ENCODE measurements around the gene PTPRC.

The PTPRC gene

GRCh38 chr1:198660341-198661261, 21.8 kb downstream of the PTPRC start:
- Mint-ChIP-seq H3K27me3 (no peaks in the 10 kb centered on the region), H3K9me3 (no peaks in the 10 kb centered on the region), H3K4me3 (no peak overlapping the region), H3K4me1 (ENCODE audit: low read depth) (peaks cover 54% of the 10 kb centered on the region), H3K36me3 (ENCODE audit: low read depth) (peaks cover 52% of the 10 kb centered on the region), H3K27ac (peak overlapping the region; percentile 45)
- intact Hi-C loops (cut with micrococcal nuclease): no loop called here

- Mint-ChIP-seq H3K36me3 (ENCODE audit: low read depth) (peaks cover 57% of the 10 kb centered on the region), H3K27me3 (no peaks in the 10 kb centered on the region), H3K4me1 (ENCODE audit: low read depth) (peaks cover 55% of the 10 kb centered on the region), H3K9me3 (no peaks in the 10 kb centered on the region), H3K4me3 (no peak overlapping the region), H3K27ac (peak overlapping the region; percentile 51)
- intact Hi-C loops (cut with micrococcal nuclease): no loop called here
Observed at GRCh38 chr1:198662821-198663220, 24.0 kb downstream of the PTPRC start.

GRCh38 chr1:198664068-198664788, 25.4 kb downstream of the PTPRC start:
- Mint-ChIP-seq H3K9me3 (no peaks in the 10 kb centered on the region), H3K4me1 (ENCODE audit: low read depth) (peaks cover 63% of the 10 kb centered on the region), H3K36me3 (ENCODE audit: low read depth) (peaks cover 62% of the 10 kb centered on the region), H3K4me3 (peak overlapping the region; percentile 67), H3K27me3 (no peaks in the 10 kb centered on the region), H3K27ac (peak overlapping the region; percentile 91)
- intact Hi-C loops (cut with micrococcal nuclease): loop anchor here (2.0 kb wide), 1 partner anchor 17 kb away; no protein-coding TSS in a partner anchor

GRCh38 chr1:198667186-198667585, 28.3 kb downstream of the PTPRC start:
- H3K27me3 Mint-ChIP-seq: no peaks in the 10 kb centered on the region
- no peak overlapping the region for H3K27ac Mint-ChIP-seq
- peaks cover 70% of the 10 kb centered on the region for H3K4me1 Mint-ChIP-seq (ENCODE audit: low read depth)
- H3K9me3 Mint-ChIP-seq: no peaks in the 10 kb centered on the region
- intact Hi-C loops (cut with micrococcal nuclease): no loop called here
- no peak overlapping the region for H3K4me3 Mint-ChIP-seq
- peaks cover 70% of the 10 kb centered on the region for H3K36me3 Mint-ChIP-seq (ENCODE audit: low read depth)

- H3K27ac Mint-ChIP-seq: peak overlapping the region; percentile 78
- no peaks in the 10 kb centered on the region for H3K9me3 Mint-ChIP-seq
- peaks cover 70% of the 10 kb centered on the region for H3K4me1 Mint-ChIP-seq (ENCODE audit: low read depth)
- no peak overlapping the region for H3K4me3 Mint-ChIP-seq
- peaks cover 70% of the 10 kb centered on the region for H3K36me3 Mint-ChIP-seq (ENCODE audit: low read depth)
- intact Hi-C loops (cut with micrococcal nuclease): no loop called here
- H3K27me3 Mint-ChIP-seq: no peaks in the 10 kb centered on the region
Observed at GRCh38 chr1:198667807-198668206, 29.0 kb downstream of the PTPRC start.

GRCh38 chr1:198669023-198669698, 30.3 kb downstream of the PTPRC start:
- Mint-ChIP-seq H3K27me3 (no peaks in the 10 kb centered on the region), H3K4me3 (no peak overlapping the region), H3K27ac (peak overlapping the region; percentile 78), H3K36me3 (ENCODE audit: low read depth) (peaks cover 67% of the 10 kb centered on the region), H3K9me3 (no peaks in the 10 kb centered on the region), H3K4me1 (ENCODE audit: low read depth) (peaks cover 64% of the 10 kb centered on the region)
- intact Hi-C loops (cut with micrococcal nuclease): no loop called here

- Mint-ChIP-seq H3K4me3 (no peak overlapping the region), H3K4me1 (ENCODE audit: low read depth) (peaks cover 61% of the 10 kb centered on the region), H3K9me3 (no peaks in the 10 kb centered on the region), H3K27me3 (no peaks in the 10 kb centered on the region), H3K36me3 (ENCODE audit: low read depth) (peaks cover 70% of the 10 kb centered on the region), H3K27ac (peak overlapping the region; percentile 78)
- intact Hi-C loops (cut with micrococcal nuclease): no loop called here
Observed at GRCh38 chr1:198669771-198670170, 30.9 kb downstream of the PTPRC start.

GRCh38 chr1:198671136-198671535, 32.3 kb downstream of the PTPRC start:
- no peaks in the 10 kb centered on the region for H3K9me3 Mint-ChIP-seq
- peaks cover 71% of the 10 kb centered on the region for H3K36me3 Mint-ChIP-seq (ENCODE audit: low read depth)
- intact Hi-C loops (cut with micrococcal nuclease): no loop called here
- no peaks in the 10 kb centered on the region for H3K27me3 Mint-ChIP-seq
- H3K4me3 Mint-ChIP-seq: no peak overlapping the region
- H3K27ac Mint-ChIP-seq: peak overlapping the region; percentile 36
- peaks cover 68% of the 10 kb centered on the region for H3K4me1 Mint-ChIP-seq (ENCODE audit: low read depth)

GRCh38 chr1:198672124-198672523, 33.3 kb downstream of the PTPRC start:
- Mint-ChIP-seq H3K36me3 (ENCODE audit: low read depth) (peaks cover 68% of the 10 kb centered on the region), H3K9me3 (no peaks in the 10 kb centered on the region), H3K27me3 (no peaks in the 10 kb centered on the region), H3K4me1 (ENCODE audit: low read depth) (peaks cover 72% of the 10 kb centered on the region), H3K4me3 (no peak overlapping the region), H3K27ac (peak overlapping the region; percentile 58)
- intact Hi-C loops (cut with micrococcal nuclease): no loop called here

- intact Hi-C loops (cut with micrococcal nuclease): no loop called here
- Mint-ChIP-seq H3K36me3 (ENCODE audit: low read depth) (peaks cover 65% of the 10 kb centered on the region), H3K9me3 (peaks cover 7% of the 10 kb centered on the region), H3K27me3 (no peaks in the 10 kb centered on the region), H3K4me3 (no peak overlapping the region), H3K27ac (no peak overlapping the region), H3K4me1 (ENCODE audit: low read depth) (peaks cover 58% of the 10 kb centered on the region)
Observed at GRCh38 chr1:198674009-198674408, 35.2 kb downstream of the PTPRC start.

- intact Hi-C loops (cut with micrococcal nuclease): no loop called here
- Mint-ChIP-seq H3K27me3 (no peaks in the 10 kb centered on the region), H3K27ac (peak overlapping the region; percentile 60), H3K4me3 (no peak overlapping the region), H3K9me3 (peaks cover 8% of the 10 kb centered on the region), H3K4me1 (ENCODE audit: low read depth) (peaks cover 53% of the 10 kb centered on the region), H3K36me3 (ENCODE audit: low read depth) (peaks cover 69% of the 10 kb centered on the region)
Observed at GRCh38 chr1:198676253-198676652, 37.4 kb downstream of the PTPRC start.

GRCh38 chr1:198677027-198677426, 38.2 kb downstream of the PTPRC start:
- peaks cover 61% of the 10 kb centered on the region for H3K36me3 Mint-ChIP-seq (ENCODE audit: low read depth)
- H3K27me3 Mint-ChIP-seq: no peaks in the 10 kb centered on the region
- H3K4me3 Mint-ChIP-seq: no peak overlapping the region
- peaks cover 8% of the 10 kb centered on the region for H3K9me3 Mint-ChIP-seq
- peak overlapping the region; percentile 60 for H3K27ac Mint-ChIP-seq
- H3K4me1 Mint-ChIP-seq (ENCODE audit: low read depth): peaks cover 45% of the 10 kb centered on the region
- intact Hi-C loops (cut with micrococcal nuclease): no loop called here

GRCh38 chr1:198677871-198678270, 39.0 kb downstream of the PTPRC start:
- Mint-ChIP-seq H3K27me3 (no peaks in the 10 kb centered on the region), H3K4me3 (no peak overlapping the region), H3K9me3 (peaks cover 8% of the 10 kb centered on the region), H3K4me1 (ENCODE audit: low read depth) (peaks cover 37% of the 10 kb centered on the region), H3K36me3 (ENCODE audit: low read depth) (peaks cover 53% of the 10 kb centered on the region), H3K27ac (peak overlapping the region; percentile 55)
- intact Hi-C loops (cut with micrococcal nuclease): no loop called here
